MM.1S (cell line): ENCODE results near the gene SPHK1.

ENCODE experiments used
- DNase-seq: peaks from one replicate; pipeline ENCODE4 v3.0.0-alpha.2; 2015
- H2AFZ ChIP-seq: fragments of 300-600 bp; sonication (generic); 2 replicates; pipeline ENCODE4 v1.6.0; 2016; ENCODE audit warnings: antibody characterized with exemption, low read length
- H3F3A ChIP-seq: fragments of 300-600 bp; sonication (generic); 2 replicates; pipeline ENCODE4 v1.6.1; 2016; ENCODE audit warnings: mild to moderate bottlenecking, antibody characterized with exemption, low read length, moderate library complexity, mixed read lengths; ENCODE audit not compliant: insufficient read depth
- H3K27ac ChIP-seq: fragments of 300-600 bp; sonication (generic); 2 replicates; pipeline ENCODE4 v1.5.1; 2016; ENCODE audit warnings: mild to moderate bottlenecking, low read length
- H3K27me3 ChIP-seq: fragments of 300-600 bp; sonication (generic); replicated peaks from 2 replicates; pipeline ENCODE4 v1.6.0; 2016; ENCODE audit warnings: low read length; ENCODE audit not compliant: insufficient read depth
- H3K36me3 ChIP-seq: fragments of 300-600 bp; sonication (generic); replicated peaks from 2 replicates; pipeline ENCODE4 v1.6.1; 2016; ENCODE audit warnings: mild to moderate bottlenecking, low read length, mixed read lengths; ENCODE audit not compliant: insufficient read depth
- H3K4me1 ChIP-seq: fragments of 300-600 bp; sonication (generic); 2 replicates; pipeline ENCODE4 v1.6.1; 2016; ENCODE audit warnings: low read length, mixed read lengths
- H3K4me2 ChIP-seq: fragments of 300-600 bp; sonication (generic); 2 replicates; pipeline ENCODE4 v1.6.0; 2016; ENCODE audit warnings: low read depth, low read length
- H3K4me3 ChIP-seq: fragments of 300-600 bp; sonication (generic); 2 replicates; pipeline ENCODE4 v1.5.1; 2016; ENCODE audit warnings: low read length, mixed read lengths
- H3K79me2 ChIP-seq: fragments of 300-600 bp; sonication (generic); 2 replicates; pipeline ENCODE4 v1.6.1; 2016; ENCODE audit warnings: mixed run types, low read length, mixed read lengths
- H3K9ac ChIP-seq: fragments of 300-600 bp; sonication (generic); 2 replicates; pipeline ENCODE4 v1.6.1; 2016; ENCODE audit warnings: low read length, mixed read lengths
- H3K9me2 ChIP-seq: fragments of 300-600 bp; sonication (generic); replicated peaks from 2 replicates; pipeline ENCODE4 v1.6.1; 2016; ENCODE audit warnings: mild to moderate bottlenecking, low read length, mixed read lengths; ENCODE audit not compliant: insufficient read depth
- H3K9me3 ChIP-seq: fragments of 300-600 bp; sonication (generic); replicated peaks from 2 replicates; pipeline ENCODE4 v1.6.1; 2016; ENCODE audit warnings: mild to moderate bottlenecking, low read length, mixed read lengths; ENCODE audit not compliant: insufficient read depth
- H4K20me1 ChIP-seq: fragments of 300-600 bp; sonication (generic); 2 replicates; pipeline ENCODE4 v1.6.1; 2016; ENCODE audit warnings: mild to moderate bottlenecking, low read length, moderate library complexity, mixed read lengths; ENCODE audit not compliant: insufficient read depth
- EZH2 ChIP-seq: fragments of 300-600 bp; sonication (generic); optimal IDR thresholded peaks from 2 replicates; pipeline ENCODE3; 2017; ENCODE audit warnings: low read depth, mild to moderate bottlenecking, antibody characterized with exemption, low read length, mixed read lengths
- EZH2phosphoT487 ChIP-seq: fragments of 300-600 bp; sonication (generic); IDR thresholded peaks from 2 replicates; pipeline ENCODE4 v1.6.1; 2018; ENCODE audit warnings: antibody characterized with exemption, low read length
- TF ChIP-seq, protein P1 (sequence below): fragments of 300-600 bp; sonication (generic); IDR thresholded peaks from 2 replicates; pipeline ENCODE4 v1.5.1; 2016; ENCODE audit warnings: antibody characterized with exemption, low read length, mixed read lengths

SPHK1 gene

DNA sequence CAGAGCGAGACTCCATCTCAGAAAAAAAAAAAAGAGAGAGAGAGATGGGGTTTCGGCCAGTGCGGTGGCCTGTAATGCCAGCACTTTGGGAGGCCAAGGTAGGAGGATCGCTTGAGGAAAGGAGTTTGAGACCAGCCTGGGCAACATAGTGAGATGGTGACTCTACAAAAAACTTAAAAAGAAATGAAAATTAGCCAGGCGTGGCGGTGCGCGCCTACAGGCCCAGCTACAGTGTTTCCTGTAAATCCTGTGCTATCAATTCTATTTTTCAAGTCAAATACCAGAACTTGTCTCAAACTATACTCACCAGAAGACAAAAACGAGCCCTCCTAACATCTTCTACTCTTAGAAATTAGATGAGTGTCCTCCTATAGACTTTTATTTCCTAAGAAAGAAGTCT lies 49.3 kb downstream of the SPHK1 start:
- no peaks in the 10 kb centered on the region for H3K27me3 ChIP-seq
- no peaks in the 10 kb centered on the region for H3K4me1 ChIP-seq
- no peaks in the 10 kb centered on the region for H3K36me3 ChIP-seq
- H4K20me1 ChIP-seq, result peaks cover 8% of the 10 kb centered on the region
- H3K9me2 ChIP-seq, result no peaks in the 10 kb centered on the region
- no peaks in the 10 kb centered on the region for H3F3A ChIP-seq
- no peak overlapping the region for H3K4me3 ChIP-seq
- DNase-seq, result no peak
- H3K9me3 ChIP-seq, result no peaks in the 10 kb centered on the region
- no peak for TF ChIP-seq EZH2
- TF ChIP-seq, protein P1, sequence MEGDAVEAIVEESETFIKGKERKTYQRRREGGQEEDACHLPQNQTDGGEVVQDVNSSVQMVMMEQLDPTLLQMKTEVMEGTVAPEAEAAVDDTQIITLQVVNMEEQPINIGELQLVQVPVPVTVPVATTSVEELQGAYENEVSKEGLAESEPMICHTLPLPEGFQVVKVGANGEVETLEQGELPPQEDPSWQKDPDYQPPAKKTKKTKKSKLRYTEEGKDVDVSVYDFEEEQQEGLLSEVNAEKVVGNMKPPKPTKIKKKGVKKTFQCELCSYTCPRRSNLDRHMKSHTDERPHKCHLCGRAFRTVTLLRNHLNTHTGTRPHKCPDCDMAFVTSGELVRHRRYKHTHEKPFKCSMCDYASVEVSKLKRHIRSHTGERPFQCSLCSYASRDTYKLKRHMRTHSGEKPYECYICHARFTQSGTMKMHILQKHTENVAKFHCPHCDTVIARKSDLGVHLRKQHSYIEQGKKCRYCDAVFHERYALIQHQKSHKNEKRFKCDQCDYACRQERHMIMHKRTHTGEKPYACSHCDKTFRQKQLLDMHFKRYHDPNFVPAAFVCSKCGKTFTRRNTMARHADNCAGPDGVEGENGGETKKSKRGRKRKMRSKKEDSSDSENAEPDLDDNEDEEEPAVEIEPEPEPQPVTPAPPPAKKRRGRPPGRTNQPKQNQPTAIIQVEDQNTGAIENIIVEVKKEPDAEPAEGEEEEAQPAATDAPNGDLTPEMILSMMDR, result no peak
- TF ChIP-seq EZH2phosphoT487, result no peak
- H3K4me2 ChIP-seq, result no peak overlapping the region
- no peak overlapping the region for H3K27ac ChIP-seq
- no peak overlapping the region for H2AFZ ChIP-seq
- peaks cover 87% of the 10 kb centered on the region for H3K79me2 ChIP-seq
- no peak overlapping the region for H3K9ac ChIP-seq

DNA sequence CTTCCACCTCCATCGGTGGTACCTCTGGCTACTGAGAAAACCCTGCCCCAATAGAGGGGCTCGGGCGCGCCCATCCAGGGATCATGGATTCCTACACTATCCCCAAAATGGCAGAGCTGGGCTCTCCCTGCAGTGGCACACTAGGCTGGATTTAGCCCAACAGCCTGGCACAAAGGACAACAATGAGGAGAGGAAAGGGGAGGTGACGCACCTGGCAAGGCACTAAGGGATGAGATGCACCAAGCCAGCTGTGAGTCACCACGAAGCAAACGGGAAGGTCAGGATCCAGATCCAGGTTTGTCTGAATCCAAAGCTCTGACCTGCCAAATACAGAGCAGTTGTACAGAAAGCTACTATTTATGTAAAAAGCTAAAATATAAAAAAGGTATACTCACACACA lies 50.5 kb downstream of the SPHK1 start:
- no peak overlapping the region for H3K9ac ChIP-seq
- TF ChIP-seq EZH2phosphoT487 (no peak), EZH2 (no peak)
- TF ChIP-seq, protein P1, result no peak
- H3K4me2 ChIP-seq, result no peak overlapping the region
- H3K27me3 ChIP-seq, result no peaks in the 10 kb centered on the region
- peaks cover 8% of the 10 kb centered on the region for H4K20me1 ChIP-seq
- no peaks in the 10 kb centered on the region for H3K36me3 ChIP-seq
- no peak overlapping the region for H2AFZ ChIP-seq
- no peak overlapping the region for H3K4me3 ChIP-seq
- H3K79me2 ChIP-seq, result peaks cover 93% of the 10 kb centered on the region
- no peaks in the 10 kb centered on the region for H3K9me2 ChIP-seq
- H3K9me3 ChIP-seq, result no peaks in the 10 kb centered on the region
- H3K4me1 ChIP-seq, result no peaks in the 10 kb centered on the region
- H3K27ac ChIP-seq, result no peak overlapping the region
- no peak for DNase-seq
- no peaks in the 10 kb centered on the region for H3F3A ChIP-seq

DNA sequence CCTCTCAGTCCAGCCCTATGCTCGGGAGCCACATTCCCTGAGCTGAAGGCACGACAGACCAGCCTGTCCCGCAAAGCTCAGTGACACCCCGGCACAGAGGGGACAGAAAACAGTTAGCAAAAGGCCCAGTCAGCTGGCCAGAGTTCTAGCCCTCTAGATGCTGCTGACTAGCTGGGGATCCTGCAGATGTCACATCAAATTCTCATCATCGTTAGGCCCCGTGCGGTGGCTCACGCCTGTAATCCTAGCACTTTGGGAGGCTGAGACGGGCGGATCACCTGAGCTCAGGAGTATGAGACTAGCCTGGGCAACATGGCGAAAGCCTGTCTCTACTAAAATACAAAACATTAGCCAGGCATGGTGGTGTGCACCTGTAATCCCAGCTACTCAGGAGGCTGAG lies 51.3 kb downstream of the SPHK1 start:
- H4K20me1 ChIP-seq, result peaks cover 8% of the 10 kb centered on the region
- peaks cover 92% of the 10 kb centered on the region for H3K79me2 ChIP-seq
- H3K36me3 ChIP-seq, result no peaks in the 10 kb centered on the region
- no peaks in the 10 kb centered on the region for H3K27me3 ChIP-seq
- no peaks in the 10 kb centered on the region for H3K4me1 ChIP-seq
- no peak for DNase-seq
- H3K4me3 ChIP-seq, result no peak overlapping the region
- no peak overlapping the region for H2AFZ ChIP-seq
- TF ChIP-seq EZH2phosphoT487, result no peak
- TF ChIP-seq, protein P1, result no peak
- H3K9me3 ChIP-seq, result no peaks in the 10 kb centered on the region
- H3K27ac ChIP-seq, result no peak overlapping the region
- H3K9ac ChIP-seq, result no peak overlapping the region
- H3F3A ChIP-seq, result no peaks in the 10 kb centered on the region
- H3K4me2 ChIP-seq, result no peak overlapping the region
- H3K9me2 ChIP-seq, result no peaks in the 10 kb centered on the region
